Measurements from ENCODE around the gene NDUFAF7.

DNA sequence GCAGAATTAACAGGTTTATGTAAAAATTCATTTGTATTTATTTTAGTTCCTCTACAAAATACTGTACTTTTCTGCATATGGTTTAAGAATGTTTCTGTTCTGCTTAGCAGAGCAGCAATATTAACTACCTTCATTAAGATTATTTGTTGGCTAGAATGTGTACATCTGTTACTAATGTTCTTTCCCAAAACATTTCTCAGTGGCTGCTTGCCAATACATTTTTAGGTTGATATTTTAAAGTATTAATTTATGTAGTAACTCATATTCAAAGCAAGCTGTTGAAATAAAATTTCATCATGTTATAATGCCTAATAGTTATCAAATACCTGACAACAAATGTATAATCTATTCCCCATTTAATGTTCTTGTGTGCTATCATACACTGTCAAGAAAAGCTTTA lies 52.9 kb downstream of the NDUFAF7 start:
- TF ChIP-seq POLR2A (IDR thresholded peaks at IDR 0.05) = no peak
- TF ChIP-seq, protein P1, sequence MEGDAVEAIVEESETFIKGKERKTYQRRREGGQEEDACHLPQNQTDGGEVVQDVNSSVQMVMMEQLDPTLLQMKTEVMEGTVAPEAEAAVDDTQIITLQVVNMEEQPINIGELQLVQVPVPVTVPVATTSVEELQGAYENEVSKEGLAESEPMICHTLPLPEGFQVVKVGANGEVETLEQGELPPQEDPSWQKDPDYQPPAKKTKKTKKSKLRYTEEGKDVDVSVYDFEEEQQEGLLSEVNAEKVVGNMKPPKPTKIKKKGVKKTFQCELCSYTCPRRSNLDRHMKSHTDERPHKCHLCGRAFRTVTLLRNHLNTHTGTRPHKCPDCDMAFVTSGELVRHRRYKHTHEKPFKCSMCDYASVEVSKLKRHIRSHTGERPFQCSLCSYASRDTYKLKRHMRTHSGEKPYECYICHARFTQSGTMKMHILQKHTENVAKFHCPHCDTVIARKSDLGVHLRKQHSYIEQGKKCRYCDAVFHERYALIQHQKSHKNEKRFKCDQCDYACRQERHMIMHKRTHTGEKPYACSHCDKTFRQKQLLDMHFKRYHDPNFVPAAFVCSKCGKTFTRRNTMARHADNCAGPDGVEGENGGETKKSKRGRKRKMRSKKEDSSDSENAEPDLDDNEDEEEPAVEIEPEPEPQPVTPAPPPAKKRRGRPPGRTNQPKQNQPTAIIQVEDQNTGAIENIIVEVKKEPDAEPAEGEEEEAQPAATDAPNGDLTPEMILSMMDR (IDR thresholded peaks at IDR 0.05) = no peak
- no peak for TF ChIP-seq EP300 (IDR thresholded peaks at IDR 0.05)

All from suprapubic skin (tissue), 3 donors.